Mucosa of descending colon (tissue), 3 donors: Measurements from ENCODE around the gene BANF2. TPM values are rescaled to one million over a fixed set of nuclear protein-coding genes. Genes with fewer than 3 reads are reported as not detected.

Source experiments
- ATAC-seq: fragments of 200-7000 bp; cut with Tn5 transposase; one replicate; pipeline ENCODE4 v1.9.1; 2020; ENCODE audit warnings: mild to moderate bottlenecking, moderate library complexity
- DNase-seq, 3 donors: peaks; one replicate each; pipeline ENCODE4 v3.0.0-alpha.2; 2020
- H3K36me3 ChIP-seq: fragments of 200-600 bp; one replicate; pipeline ENCODE4 v1.8.0; 2021; ENCODE audit warnings: low read depth, mild to moderate bottlenecking
- H3K4me1 ChIP-seq: fragments of 200-600 bp; one replicate; pipeline ENCODE4 v1.8.0; 2021; ENCODE audit warnings: low read depth, mild to moderate bottlenecking
- H3K4me3 ChIP-seq: fragments of 200-600 bp; one replicate; pipeline ENCODE4 v1.8.0; 2021; ENCODE audit warnings: mild to moderate bottlenecking
- H3K9me3 ChIP-seq: fragments of 200-600 bp; one replicate; pipeline ENCODE4 v1.8.0; 2021; ENCODE audit warnings: mild to moderate bottlenecking
- intact Hi-C, 2 donors: fragments of 100-400 bp; cut with DNase I in 1 of 2; cut with micrococcal nuclease in 1 of 2; formaldehyde crosslinking; loops; one replicate each; pipeline versions ENCODE4 v1.11.0 to v1.11.1; 2022; cut with DNase I, micrococcal nuclease
- total RNA-seq, 3 donors: library from RNA; stranded (reverse); fragmentation: NEBNext Ultra II Directional in 2 of 3; extraction: Animal tissue kit (Norgen Biotek cat#: 25700) in 2 of 3; gene quantifications; one replicate each; pipeline versions ENCODE4 v1.2.1 to v1.2.4, GENCODE V29; 2021 to 2023
- TF ChIP-seq, protein P1 (sequence below): fragments of 200-600 bp; IDR thresholded peaks from one replicate; pipeline ENCODE4 v1.8.0; 2022; ENCODE audit warnings: antibody characterized with exemption, mild to moderate bottlenecking
- donor health status: DM: no; HTN: no; CAD: no; lungs with moderate emphysema.
- donor health status: DM: no; HTN: no; CAD: no.
- donor health status: DM: no; HTN: yes; CAD: no.

The BANF2 gene
- total RNA-seq, 3 donors from 2014 or later = not detected

DNA sequence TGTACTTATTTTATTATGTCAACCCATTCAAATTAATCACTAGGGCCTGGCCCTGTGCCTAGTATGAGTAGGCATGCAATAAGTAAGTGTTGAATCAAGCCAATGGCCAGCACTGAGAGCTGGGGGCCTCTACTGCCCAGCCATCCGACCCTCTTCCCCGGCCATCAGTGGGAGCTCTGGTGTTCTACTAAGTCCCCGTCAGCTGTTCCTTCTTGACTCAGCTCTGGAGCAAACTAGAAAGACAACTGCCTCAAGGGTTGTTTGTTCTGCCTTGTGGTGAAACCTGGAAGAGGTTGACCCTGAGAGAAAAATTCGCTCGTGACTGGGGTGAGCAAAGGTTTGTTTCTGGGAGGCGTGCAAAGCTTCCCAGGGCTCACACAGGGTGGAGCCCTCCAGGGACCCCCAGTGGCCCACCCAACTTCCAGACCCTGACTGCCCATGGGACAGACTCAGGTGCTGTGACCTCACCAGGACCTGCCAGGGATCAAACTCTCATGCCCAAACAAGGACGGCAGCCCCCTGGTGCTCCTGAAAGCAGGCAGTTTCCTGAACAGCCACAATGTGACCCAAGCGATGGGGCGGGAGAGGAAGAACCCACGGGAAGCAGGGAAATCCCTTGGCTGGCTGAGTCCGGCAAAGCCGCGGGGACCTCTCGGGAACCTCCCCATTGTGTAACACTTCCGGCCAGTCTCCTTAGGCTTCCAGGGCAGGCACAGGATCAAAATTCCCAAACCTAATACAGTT, 50.4 kb downstream of the BANF2 start:
- TF ChIP-seq, protein P1, sequence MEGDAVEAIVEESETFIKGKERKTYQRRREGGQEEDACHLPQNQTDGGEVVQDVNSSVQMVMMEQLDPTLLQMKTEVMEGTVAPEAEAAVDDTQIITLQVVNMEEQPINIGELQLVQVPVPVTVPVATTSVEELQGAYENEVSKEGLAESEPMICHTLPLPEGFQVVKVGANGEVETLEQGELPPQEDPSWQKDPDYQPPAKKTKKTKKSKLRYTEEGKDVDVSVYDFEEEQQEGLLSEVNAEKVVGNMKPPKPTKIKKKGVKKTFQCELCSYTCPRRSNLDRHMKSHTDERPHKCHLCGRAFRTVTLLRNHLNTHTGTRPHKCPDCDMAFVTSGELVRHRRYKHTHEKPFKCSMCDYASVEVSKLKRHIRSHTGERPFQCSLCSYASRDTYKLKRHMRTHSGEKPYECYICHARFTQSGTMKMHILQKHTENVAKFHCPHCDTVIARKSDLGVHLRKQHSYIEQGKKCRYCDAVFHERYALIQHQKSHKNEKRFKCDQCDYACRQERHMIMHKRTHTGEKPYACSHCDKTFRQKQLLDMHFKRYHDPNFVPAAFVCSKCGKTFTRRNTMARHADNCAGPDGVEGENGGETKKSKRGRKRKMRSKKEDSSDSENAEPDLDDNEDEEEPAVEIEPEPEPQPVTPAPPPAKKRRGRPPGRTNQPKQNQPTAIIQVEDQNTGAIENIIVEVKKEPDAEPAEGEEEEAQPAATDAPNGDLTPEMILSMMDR = no peak
- Histone ChIP-seq H3K36me3 (no peaks in the 10 kb centered on the region), H3K9me3 (no peaks in the 10 kb centered on the region), H3K4me1 (no peaks in the 10 kb centered on the region), H3K4me3 (no peak overlapping the region)
- intact Hi-C loops = no loop called here
- DNase-seq (peak in 1 of 3 donors; percentile 29), ATAC-seq (no peak)

DNA sequence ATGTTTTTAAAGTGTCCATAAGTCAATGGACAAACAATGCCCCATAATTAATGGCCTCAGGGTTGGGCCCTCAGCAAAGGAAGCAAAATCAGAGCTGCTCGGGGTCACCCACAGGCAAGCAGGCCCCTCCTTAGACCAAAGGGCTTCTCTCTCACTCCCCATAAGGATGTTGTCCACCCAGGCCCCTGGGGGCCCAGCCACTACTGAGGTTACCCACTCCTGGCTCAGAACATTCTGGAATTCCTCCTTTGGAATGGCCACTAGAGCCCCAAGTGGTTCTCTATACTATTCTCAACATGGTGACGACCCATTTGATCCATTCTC, 50.9 kb downstream of the BANF2 start:
- H3K4me1 ChIP-seq = no peaks in the 10 kb centered on the region
- ATAC-seq (no peak), DNase-seq (no peak)
- TF ChIP-seq, protein P1 = no peak
- no peak overlapping the region for H3K4me3 ChIP-seq
- H3K36me3 ChIP-seq = no peaks in the 10 kb centered on the region
- intact Hi-C loops = no loop called here
- H3K9me3 ChIP-seq = no peaks in the 10 kb centered on the region

DNA sequence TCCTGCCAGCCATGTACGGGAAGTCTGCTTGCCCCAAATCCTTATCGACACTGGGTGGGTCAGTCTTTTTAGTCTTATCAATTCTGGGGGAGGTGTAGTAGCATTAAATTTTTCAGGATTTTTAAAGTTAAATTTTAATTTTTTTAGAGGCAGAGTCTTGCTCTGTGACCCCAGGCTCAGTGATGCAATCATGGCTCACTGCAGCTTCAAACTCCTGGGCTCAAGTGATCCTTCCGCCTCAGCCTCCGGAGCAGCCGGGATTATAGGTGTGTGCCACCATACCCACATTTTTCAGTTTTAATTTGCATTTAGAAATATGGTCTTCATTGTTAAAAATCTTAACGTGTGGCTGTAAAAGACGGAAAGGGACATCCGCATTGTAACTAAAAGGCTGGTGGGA, 51.9 kb downstream of the BANF2 start:
- intact Hi-C loops = no loop called here
- TF ChIP-seq, protein P1 = no peak
- Histone ChIP-seq H3K9me3 (no peaks in the 10 kb centered on the region), H3K4me3 (no peak overlapping the region), H3K4me1 (no peaks in the 10 kb centered on the region), H3K36me3 (no peaks in the 10 kb centered on the region)
- ATAC-seq (no peak), DNase-seq (no peak)

DNA sequence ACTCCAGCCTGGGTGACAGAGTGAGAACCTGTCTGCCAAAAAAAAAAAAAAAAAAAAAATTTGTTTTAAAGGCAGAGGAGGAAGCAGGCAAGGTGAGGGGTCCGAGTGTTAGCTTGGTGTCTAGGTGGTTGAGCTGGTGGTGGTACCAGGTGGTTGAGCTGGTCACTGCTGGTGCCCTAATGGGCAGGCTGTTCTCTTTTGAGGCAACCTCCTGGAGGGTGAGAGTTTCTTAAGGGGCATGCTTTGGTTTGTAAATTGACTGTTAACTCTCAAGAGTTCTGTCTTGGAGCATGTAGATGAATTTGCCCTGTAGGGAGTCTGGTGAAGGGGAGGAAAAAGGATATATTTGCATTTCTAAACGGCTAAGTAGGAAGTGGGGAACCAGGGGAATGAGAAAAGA, 52.7 kb downstream of the BANF2 start:
- no peak for ATAC-seq
- no peaks in the 10 kb centered on the region for H3K36me3 ChIP-seq
- H3K4me3 ChIP-seq = no peak overlapping the region
- intact Hi-C loops = no loop called here
- DNase-seq = no peak
- no peaks in the 10 kb centered on the region for H3K4me1 ChIP-seq
- TF ChIP-seq, protein P1 = no peak
- no peaks in the 10 kb centered on the region for H3K9me3 ChIP-seq

DNA sequence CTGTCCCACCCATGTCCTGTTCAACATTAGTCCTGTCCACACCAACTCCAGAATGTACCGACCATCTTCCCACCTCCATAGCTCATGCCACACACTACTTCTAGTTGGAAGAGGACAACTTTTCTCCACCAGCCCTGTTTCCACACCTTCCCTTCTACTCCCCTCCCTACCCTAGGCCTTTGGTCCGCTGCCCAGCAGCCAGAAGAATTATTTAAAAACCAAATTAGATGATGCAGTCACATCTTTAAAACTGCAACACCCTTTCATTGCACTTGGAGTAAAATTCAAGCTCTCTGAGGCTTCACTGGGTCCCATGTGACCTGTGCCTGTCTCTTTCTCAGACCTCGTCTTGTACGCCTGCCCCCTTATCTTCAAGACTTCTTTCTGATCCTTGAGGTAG, 53.8 kb downstream of the BANF2 start:
- Histone ChIP-seq H3K9me3 (peaks cover 3% of the 10 kb centered on the region), H3K4me3 (no peak overlapping the region), H3K36me3 (no peaks in the 10 kb centered on the region), H3K4me1 (no peaks in the 10 kb centered on the region)
- intact Hi-C loops = no loop called here
- DNase-seq (no peak), ATAC-seq (no peak)
- TF ChIP-seq, protein P1 = no peak

DNA sequence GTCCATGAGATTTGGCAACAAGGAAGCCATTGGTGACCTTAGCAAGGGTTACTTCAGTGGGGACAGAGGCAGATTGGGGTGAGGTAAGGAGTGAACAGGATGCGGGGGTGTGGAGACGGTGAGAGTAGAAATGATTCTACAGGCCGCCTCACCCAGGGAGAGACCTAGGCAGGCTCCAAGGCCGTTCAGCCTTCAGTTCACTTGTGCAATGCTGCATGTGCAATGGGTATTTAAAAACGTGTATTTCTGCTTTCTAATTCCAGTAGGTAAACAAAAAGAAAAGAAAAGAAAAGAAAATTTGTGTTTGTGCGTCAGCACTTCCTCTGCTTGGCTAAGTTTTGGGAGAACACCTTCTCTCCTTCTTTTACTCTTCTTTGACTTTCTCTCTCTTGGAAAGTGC, 56.8 kb downstream of the BANF2 start:
- intact Hi-C loops = no loop called here
- Histone ChIP-seq H3K4me1 (no peaks in the 10 kb centered on the region), H3K4me3 (no peak overlapping the region), H3K9me3 (peaks cover 11% of the 10 kb centered on the region), H3K36me3 (no peaks in the 10 kb centered on the region)
- DNase-seq (no peak), ATAC-seq (no peak)
- TF ChIP-seq, protein P1 = no peak
